Tibial nerve (tissue), 4 donors: ENCODE results near the gene TMEM128. TPM values are rescaled to one million over a fixed set of nuclear protein-coding genes. Genes with fewer than 3 reads are reported as not detected.

ENCODE experiments used
- DNase-seq, 2 donors: peaks; one replicate each; pipeline ENCODE4 v3.0.0-alpha.2; 2019; ENCODE audit warnings: low spot score in 2 of 2
- H3K27ac ChIP-seq, 4 donors: fragments of 200-600 bp; sonication (generic) in 3 of 4; one replicate each; pipeline ENCODE4 v1.5.1; 2017 to 2019; ENCODE audit warnings: mild to moderate bottlenecking in 1 of 4
- H3K27me3 ChIP-seq, 2 donors: fragments of 200-600 bp; sonication (generic) in 1 of 2; one replicate each; pipeline versions ENCODE4 v1.5.1 to v1.6.0; 2017 to 2019
- H3K36me3 ChIP-seq, 3 donors: fragments of 200-600 bp; sonication (generic); one replicate each; pipeline ENCODE4 v1.5.1; 2018 to 2019
- H3K4me1 ChIP-seq, 4 donors: fragments of 200-600 bp; sonication (generic) in 3 of 4; one replicate each; pipeline ENCODE4 v1.5.1; 2017 to 2019
- H3K4me3 ChIP-seq, 4 donors: fragments of 200-600 bp; sonication (generic) in 3 of 4; one replicate each; pipeline ENCODE4 v1.5.1; 2017 to 2019; ENCODE audit warnings: mild to moderate bottlenecking in 1 of 4, moderate library complexity in 1 of 4
- H3K9me3 ChIP-seq, 4 donors: fragments of 200-600 bp; sonication (generic) in 3 of 4; one replicate each; pipeline ENCODE4 v1.5.1; 2017 to 2019
- EP300 ChIP-seq, 2 donors: sonication (generic); formaldehyde crosslinking; IDR thresholded peaks; one replicate each; pipeline ENCODE4 v1.6.1; 2017; ENCODE audit warnings: antibody characterized with exemption in 2 of 2, mild to moderate bottlenecking in 1 of 2
- POLR2A ChIP-seq, 2 donors: fragments of 450-650 bp; IDR thresholded peaks; one replicate each; pipeline ENCODE4 v1.6.1; 2017; ENCODE audit warnings: antibody characterized with exemption in 2 of 2, mild to moderate bottlenecking in 2 of 2, moderate library complexity in 2 of 2
- WGBS, 2 donors: methylation state at CpG; one replicate each; pipeline ENCODE4 v1.1.5; 2018; 5-methylcytosine and 5-hydroxymethylcytosine counted together
- total RNA-seq, 4 donors: library from RNA; depleted of rRNA; stranded (reverse); fragments of >200 nt; gene quantifications; one replicate each; pipeline ENCODE4 v1.1.0, GENCODE V29; 2016
- TF ChIP-seq, protein P1 (sequence below), 5 experiments: fragments of 200-600 bp in 3 of 5; fragments of 450-650 bp in 2 of 5; sonication (generic) in 3 of 5; IDR thresholded peaks; one replicate each; pipeline ENCODE4 v1.5.1; 2016 to 2019; ENCODE audit warnings: antibody characterized with exemption in 5 of 5, mild to moderate bottlenecking in 3 of 5, moderate library complexity in 2 of 5

Gene TMEM128
- total RNA-seq, 4 donors from 2014 or later, result 13.3 to 36.5 (median 23.8) TPM

DNA sequence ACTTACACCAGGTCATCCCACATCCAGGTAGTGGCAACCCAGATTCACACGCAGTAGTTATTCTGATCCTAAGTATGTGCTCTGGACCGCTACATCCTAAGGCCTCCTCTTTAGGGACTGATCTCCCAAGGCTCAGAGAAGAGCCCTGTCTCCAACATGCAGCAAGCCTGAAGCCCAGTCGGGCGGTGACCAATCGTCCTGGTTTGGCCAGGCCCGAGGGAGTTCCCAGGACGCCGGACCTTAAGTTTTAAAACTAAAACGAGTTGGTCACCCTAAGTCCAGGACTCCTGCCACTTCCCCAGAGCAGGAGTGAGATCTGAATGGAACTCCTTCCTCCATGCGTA lies 41.5 kb upstream of the TMEM128 start:
- DNase-seq, result no peak
- 0% methylated on average over 8 to 10 of the region's 10 CpGs for WGBS, 2 donors
- Histone ChIP-seq H3K36me3 (peaks cover 0 to 28% (median 0%) of the 10 kb centered on the region in 3 donors), H3K4me3 (peak overlapping the region; percentile 62 to 98 (median 80)), H3K27me3 (no peaks in the 10 kb centered on the region), H3K9me3 (no peaks in the 10 kb centered on the region), H3K4me1 (peaks cover 0 to 40% (median 15%) of the 10 kb centered on the region in 4 donors), H3K27ac (peak overlapping the region in 3 of 4 donors; percentile 31 to 90 (median 78))
- no peak for TF ChIP-seq EP300 (IDR thresholded peaks at IDR 0.05)
- no peak for TF ChIP-seq POLR2A (IDR thresholded peaks at IDR 0.05)
- TF ChIP-seq, protein P1, sequence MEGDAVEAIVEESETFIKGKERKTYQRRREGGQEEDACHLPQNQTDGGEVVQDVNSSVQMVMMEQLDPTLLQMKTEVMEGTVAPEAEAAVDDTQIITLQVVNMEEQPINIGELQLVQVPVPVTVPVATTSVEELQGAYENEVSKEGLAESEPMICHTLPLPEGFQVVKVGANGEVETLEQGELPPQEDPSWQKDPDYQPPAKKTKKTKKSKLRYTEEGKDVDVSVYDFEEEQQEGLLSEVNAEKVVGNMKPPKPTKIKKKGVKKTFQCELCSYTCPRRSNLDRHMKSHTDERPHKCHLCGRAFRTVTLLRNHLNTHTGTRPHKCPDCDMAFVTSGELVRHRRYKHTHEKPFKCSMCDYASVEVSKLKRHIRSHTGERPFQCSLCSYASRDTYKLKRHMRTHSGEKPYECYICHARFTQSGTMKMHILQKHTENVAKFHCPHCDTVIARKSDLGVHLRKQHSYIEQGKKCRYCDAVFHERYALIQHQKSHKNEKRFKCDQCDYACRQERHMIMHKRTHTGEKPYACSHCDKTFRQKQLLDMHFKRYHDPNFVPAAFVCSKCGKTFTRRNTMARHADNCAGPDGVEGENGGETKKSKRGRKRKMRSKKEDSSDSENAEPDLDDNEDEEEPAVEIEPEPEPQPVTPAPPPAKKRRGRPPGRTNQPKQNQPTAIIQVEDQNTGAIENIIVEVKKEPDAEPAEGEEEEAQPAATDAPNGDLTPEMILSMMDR (IDR thresholded peaks at IDR 0.05), result no peak

DNA sequence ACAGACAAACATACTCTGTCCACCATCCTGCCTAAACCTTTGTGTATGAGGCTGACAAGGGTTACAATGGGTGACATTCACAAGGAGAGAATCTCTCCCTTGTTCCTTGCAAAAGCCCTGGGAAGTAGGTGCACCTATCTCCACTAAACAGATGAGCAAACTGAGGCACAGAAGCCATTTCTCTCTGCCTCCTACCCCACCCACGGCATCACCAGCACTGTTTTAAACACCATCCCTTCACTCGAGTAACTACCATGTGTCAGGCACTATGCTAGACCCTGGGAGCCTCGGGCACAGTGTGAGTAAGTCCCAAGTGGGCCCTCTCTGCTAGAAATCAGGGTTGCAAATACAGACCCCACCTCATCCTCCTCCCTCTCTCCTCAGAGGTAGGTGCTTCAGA lies 41.0 kb upstream of the TMEM128 start:
- Histone ChIP-seq H3K27ac (peak overlapping the region in 1 of 4 donors; percentile 90), H3K4me1 (peaks cover 0 to 40% (median 15%) of the 10 kb centered on the region in 4 donors), H3K4me3 (peak overlapping the region; percentile 62 to 98 (median 80)), H3K36me3 (peaks cover 0 to 33% (median 0%) of the 10 kb centered on the region in 3 donors), H3K27me3 (no peaks in the 10 kb centered on the region), H3K9me3 (no peaks in the 10 kb centered on the region)
- TF ChIP-seq, protein P1 (IDR thresholded peaks at IDR 0.05), result no peak
- TF ChIP-seq POLR2A (IDR thresholded peaks at IDR 0.05) (no peak), EP300 (IDR thresholded peaks at IDR 0.05) (no peak)
- no peak for DNase-seq
- 28 to 31% methylated on average over 3 of the region's 3 CpGs for WGBS, 2 donors

DNA sequence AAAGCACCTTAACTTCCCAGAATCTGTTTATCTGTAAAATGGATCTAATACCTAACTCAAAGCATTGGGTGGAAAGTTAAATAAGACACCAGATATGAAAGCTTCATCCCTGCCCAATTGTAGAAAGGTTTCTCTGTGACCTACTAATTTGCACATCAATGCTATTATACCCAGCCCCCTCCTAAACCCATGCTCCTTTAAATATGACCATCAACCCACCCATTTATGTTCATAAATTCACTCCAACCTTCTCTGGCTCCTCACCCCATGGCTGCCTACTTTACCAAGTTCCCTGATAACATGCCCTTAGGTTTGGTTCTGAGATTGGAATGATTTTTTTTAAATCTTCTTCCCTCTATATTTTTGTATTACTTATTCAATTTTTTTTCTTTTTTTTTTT lies 40.1 kb upstream of the TMEM128 start:
- H3K9me3 ChIP-seq, result no peaks in the 10 kb centered on the region

DNA sequence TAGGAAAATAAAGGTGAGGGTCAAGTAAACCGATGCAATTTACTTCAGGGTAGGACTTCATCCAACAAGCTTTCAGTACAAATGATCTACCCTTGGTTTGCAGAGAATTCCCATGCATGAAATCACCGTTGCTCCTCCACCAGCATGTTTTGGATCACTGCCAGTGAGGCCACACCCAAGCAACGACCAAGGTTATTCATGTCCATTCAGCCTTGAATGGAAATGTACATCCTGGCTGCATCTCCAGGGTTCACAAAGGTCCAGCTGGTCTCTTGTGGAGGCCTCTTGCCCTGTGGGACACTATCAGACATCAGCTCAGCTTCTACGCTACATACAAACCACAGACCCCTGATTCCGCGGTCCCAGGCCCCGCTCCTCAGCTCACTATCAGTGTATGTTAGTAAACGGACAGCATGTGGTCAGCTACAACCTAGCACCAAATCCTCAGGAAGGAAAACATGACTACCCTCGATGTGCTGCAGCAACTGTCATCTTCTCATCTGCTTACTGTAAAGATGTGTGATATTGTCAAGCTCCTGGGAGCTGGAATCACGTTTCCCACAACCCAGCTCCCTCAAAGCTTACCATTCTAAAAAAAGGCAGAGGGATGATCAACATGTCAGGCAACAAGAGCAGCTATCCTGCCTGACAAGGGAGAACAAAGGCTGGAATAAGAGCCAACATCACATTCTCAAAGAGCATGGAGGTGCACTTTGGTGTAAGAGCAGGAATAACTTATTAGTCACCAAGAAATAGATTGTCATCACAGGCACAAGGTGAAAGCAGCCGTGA lies 37.0 kb upstream of the TMEM128 start:
- Histone ChIP-seq H3K27me3 (no peaks in the 10 kb centered on the region), H3K27ac (no peak overlapping the region), H3K4me1 (peaks cover 0 to 21% (median 7%) of the 10 kb centered on the region in 4 donors), H3K36me3 (peaks cover 0 to 62% (median 7%) of the 10 kb centered on the region in 3 donors), H3K9me3 (no peaks in the 10 kb centered on the region), H3K4me3 (no peak overlapping the region)
- TF ChIP-seq POLR2A (IDR thresholded peaks at IDR 0.05) (no peak), EP300 (IDR thresholded peaks at IDR 0.05) (no peak)
- TF ChIP-seq, protein P1 (IDR thresholded peaks at IDR 0.05), result no peak
- WGBS, 2 donors, result 74 to 77% methylated on average over 11 of the region's 11 CpGs
- DNase-seq, result no peak

More for the DNA sequence above, 40.1 kb upstream of the TMEM128 start:
- Histone ChIP-seq H3K27me3 (no peaks in the 10 kb centered on the region), H3K27ac (no peak overlapping the region), H3K4me3 (no peak overlapping the region), H3K4me1 (peaks cover 0 to 40% (median 15%) of the 10 kb centered on the region in 4 donors), H3K36me3 (peaks cover 0 to 38% (median under 1%) of the 10 kb centered on the region in 3 donors)
- TF ChIP-seq POLR2A (IDR thresholded peaks at IDR 0.05) (no peak), EP300 (IDR thresholded peaks at IDR 0.05) (no peak)
- TF ChIP-seq, protein P1 (IDR thresholded peaks at IDR 0.05), result no peak
- no peak for DNase-seq

DNA sequence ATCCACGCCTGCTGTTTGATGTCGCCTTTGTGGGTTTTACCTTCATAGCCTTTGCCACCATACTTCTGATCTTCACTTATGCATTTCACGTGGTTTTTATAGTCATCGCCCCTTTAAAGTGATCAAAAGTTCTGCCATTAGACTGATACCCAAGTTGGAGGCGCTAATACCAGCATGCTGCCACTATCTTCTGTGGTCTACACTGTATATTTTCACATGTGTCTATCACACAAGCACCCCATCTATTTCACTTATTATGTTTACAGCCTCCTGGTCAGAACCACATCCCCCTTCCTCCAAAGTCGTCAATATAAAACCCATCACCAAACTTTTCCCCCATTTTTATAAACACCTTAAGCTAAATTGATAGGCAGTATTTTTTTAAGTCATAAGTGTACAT lies 33.8 kb upstream of the TMEM128 start:
- Histone ChIP-seq H3K27me3 (no peaks in the 10 kb centered on the region), H3K36me3 (peaks cover 4 to 95% (median 11%) of the 10 kb centered on the region in 3 donors), H3K4me1 (no peaks in the 10 kb centered on the region), H3K4me3 (no peak overlapping the region), H3K9me3 (no peaks in the 10 kb centered on the region), H3K27ac (no peak overlapping the region)
- 88 to 93% methylated on average over 6 of the region's 6 CpGs for WGBS, 2 donors
- no peak for DNase-seq
- TF ChIP-seq EP300 (IDR thresholded peaks at IDR 0.05) (no peak), POLR2A (IDR thresholded peaks at IDR 0.05) (no peak)
- TF ChIP-seq, protein P1 (IDR thresholded peaks at IDR 0.05), result no peak
